CD1c-positive myeloid dendritic cell (primary cell): Measurements from ENCODE around the gene FCRLA.
"Not testable (repeated sequence)": the region's sequence is repeated elsewhere in the genome, so short reads cannot be mapped to it uniquely, and the experiment has no call there.

Experiments
- DNase-seq: peaks from one replicate; pipeline ENCODE4 v3.0.0-alpha.2; 2016; ENCODE audit errors: extremely low spot score

FCRLA gene

DNA sequence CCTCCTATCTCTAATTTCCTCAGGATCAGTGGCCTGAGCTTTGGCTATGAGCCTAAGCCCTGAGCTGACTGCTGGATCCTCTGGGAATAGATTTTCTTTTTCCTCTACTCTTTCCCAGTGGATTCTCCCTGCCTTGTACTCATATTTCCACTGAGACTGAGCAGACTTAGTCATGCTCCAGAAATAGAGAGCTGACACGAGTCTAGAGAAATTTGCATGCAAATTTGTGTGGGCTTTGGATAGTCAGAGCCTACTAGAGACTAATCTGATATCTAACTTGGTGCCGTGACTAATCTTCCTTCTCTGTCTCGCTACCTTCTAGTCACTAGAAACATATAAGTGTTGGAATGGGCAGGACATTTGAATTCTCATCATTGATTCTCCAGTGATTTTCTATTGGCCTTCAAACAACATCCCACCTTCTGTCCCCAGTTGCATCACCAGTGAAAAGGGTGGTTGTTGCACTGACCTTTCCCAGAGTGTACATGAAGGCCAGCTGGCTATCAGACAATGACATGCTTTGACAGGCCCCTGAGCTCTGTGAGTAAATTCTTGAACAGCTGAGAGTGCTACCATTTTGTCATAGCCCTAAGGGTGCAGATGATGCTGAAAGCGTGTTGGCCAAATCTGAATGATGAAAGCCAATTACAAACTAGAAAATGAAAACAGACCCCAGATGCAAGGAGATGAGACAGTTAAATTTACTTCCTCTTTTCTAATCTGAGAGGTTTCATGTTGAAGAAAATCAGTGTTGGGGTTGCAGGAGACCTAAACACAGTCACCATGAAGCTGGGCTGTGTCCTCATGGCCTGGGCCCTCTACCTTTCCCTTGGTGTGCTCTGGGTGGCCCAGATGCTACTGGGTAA lies at the start of gene FCRLA:
Gene FCRLA (plus strand): TSS at position 748 of the 866 bp plus-strand sequence. CDS start 36 bp downstream, at position 784.
- peak; percentile 71 for DNase-seq

GRCh38 chr1:161658524-161658923 lies 48.5 kb upstream of the FCRLA start:
- DNase-seq: not testable (repeated sequence)

DNA sequence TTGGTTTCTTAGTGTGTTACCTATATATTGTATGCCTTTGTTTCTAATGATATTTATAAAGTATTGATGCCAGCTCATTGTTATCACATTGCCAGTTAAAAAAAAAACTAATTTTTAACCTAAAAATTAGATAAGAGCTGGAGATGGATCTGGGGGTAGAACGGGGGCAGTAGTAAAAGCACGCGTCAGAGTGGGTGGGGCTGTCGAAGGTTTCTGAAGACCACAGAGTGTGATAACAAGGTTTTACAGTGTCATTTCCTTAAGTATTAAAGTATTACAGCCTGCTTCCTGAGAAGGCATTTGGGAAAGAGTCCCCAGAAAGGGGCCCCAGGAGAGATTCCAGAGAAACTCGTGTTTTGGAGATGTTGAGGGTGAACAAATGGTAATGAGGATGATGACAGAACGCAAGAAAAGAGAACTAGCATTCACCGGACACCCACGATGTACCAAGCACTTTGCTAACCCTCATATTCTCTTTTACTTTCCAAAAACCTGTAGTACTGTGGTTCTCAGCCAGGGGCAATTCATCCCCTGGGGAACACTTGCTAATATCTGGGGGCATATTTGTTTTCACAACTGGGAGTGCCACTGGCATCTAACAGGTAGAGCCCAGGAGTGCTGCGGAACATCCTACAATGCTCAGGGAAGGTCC lies 45.2 kb upstream of the FCRLA start:
- not testable (repeated sequence) for DNase-seq

- DNase-seq: not testable (repeated sequence)
Observed at GRCh38 chr1:161662684-161663339, 44.2 kb upstream of the FCRLA start, which contains the start of gene FCGR2B. Gene FCGR2B (plus strand): TSS chr1:161663143. CDS start chr1:161663242, 99 bp downstream.

DNA sequence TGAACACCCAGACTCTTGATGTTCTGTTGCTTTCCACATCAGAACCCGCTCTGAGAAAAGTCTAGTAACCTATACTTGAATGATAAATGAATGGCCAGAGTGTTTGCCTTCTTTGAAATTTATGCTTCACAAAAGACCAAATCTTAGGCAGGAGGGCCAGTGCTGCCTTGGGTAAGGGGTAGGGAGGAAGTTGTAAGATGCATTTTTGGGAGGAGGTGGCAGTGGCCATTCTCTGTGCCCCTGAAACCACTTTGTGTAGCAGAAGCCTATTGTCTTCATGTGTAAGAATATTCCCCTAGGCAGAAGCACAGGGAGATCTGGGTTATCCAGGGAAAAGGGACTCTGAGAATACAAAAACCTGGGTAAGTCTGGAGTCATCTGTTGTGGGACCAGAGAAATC lies 43.5 kb upstream of the FCRLA start:
- DNase-seq: not testable (repeated sequence)

GRCh38 chr1:161664689-161665088 lies 42.3 kb upstream of the FCRLA start:
- DNase-seq: not testable (repeated sequence)

GRCh38 chr1:161671045-161672020 lies 35.7 kb upstream of the FCRLA start:
- DNase-seq: not testable (repeated sequence)

DNA sequence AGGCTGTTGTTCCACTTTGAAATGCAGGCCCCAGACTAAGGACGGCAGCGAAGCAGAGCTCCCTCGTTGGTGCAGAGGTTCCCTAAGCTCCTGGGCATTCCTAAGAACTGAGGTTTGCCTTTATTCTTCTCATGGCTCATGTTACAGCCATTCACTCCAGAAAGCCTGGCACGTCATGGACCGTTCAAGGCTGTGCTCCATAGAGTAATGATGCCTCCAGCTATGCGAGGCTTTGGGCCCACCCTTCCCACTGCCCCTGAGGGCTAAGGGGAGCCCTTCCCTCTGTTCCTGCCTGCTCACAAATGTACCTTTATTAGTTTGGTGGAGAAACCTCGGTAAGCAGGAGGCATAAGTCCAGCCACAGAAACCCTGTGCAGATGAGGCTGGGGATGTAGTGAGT lies 33.6 kb upstream of the FCRLA start:
- DNase-seq: not testable (repeated sequence)

DNA sequence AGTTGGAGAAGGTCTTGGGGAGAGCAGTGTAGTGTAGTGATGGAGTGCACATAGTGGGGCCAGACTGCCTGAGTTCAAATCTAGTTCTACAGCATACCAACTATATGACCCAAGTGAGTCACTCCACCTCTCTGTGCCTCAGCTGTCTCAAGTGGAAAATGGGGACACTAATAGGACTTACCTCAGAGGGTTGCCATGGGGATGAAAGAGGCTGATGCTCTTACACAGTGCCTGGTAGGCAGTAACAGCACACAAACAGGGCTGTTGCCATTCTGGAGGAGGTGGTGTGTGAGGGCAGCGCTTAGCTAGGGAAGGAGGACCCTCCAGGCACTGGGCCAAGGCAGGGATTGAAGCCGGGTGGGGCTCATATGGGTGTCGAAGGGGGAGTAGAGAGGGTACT lies 32.6 kb upstream of the FCRLA start:
- DNase-seq: not testable (repeated sequence)

- DNase-seq: not testable (repeated sequence)
Observed at GRCh38 chr1:161674908-161675307, 32.1 kb upstream of the FCRLA start.

DNA sequence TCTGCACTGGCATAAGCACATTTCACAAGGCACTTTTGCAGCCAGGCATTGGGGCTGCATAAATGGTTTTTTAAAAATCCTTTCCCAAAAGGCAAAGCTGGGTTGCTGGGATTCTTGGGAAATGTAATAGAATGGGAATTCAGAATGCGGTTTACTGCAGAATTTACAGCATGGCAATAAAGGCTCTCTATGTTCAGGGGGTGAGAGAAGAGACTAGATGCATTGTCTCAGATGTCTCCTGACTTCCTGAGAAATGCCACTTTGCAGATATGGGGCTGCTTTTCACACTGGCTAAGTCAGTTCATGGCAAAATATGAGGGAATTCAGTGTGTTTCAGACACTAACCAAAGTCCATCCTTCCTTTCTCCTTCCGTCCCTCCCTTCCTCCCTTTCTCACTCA lies 30.6 kb upstream of the FCRLA start:
- DNase-seq: no peak

GRCh38 chr1:161676958-161677689 lies 29.9 kb upstream of the FCRLA start:
- no peak for DNase-seq

- no peak for DNase-seq
Observed at GRCh38 chr1:161678500-161678899, 28.5 kb upstream of the FCRLA start.

DNA sequence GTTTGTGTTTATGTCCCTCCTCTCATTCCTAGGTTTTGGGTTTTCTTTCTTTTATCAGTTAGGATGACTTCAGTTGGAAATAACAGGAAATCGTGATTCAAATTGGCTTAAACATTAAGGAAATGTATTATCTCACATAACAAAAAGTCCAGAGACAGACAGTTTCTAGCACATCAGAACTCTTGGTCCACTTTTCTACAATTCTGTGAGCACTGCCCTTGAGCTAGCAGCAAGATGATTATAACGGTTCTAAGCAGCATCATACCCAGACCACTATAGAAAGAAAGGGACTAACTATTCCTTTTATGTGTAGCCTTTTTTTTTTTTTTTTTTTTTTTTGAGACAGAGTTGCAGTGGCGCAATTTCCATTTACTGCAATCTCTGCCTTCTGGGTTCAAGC lies 25.1 kb upstream of the FCRLA start:
- no peak for DNase-seq

GRCh38 chr1:161688946-161689345 lies 18.1 kb upstream of the FCRLA start:
- no peak for DNase-seq

- no peak for DNase-seq
Observed at GRCh38 chr1:161691846-161692245, 15.2 kb upstream of the FCRLA start.

- not testable (repeated sequence) for DNase-seq
Observed at GRCh38 chr1:161693020-161693712, 13.9 kb upstream of the FCRLA start.

DNA sequence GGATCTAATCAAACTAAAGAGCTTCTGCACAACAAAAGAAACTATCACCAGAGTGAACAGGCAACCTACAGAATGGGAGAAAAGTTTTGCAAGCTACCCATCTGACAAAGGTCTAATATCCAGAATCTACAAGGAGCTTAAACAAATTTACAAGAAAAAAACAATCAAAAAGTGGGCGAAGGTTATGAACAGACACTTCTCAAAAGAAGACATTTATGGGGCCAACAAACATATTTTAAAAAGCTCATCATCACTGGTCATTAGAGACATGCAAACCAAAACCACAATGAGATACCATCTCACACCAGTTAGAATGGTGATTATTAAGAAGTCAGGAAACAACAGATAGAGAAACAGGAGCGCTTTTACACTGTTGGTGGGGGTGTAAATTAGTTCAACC lies 8.7 kb upstream of the FCRLA start:
- DNase-seq: not testable (repeated sequence)

DNA sequence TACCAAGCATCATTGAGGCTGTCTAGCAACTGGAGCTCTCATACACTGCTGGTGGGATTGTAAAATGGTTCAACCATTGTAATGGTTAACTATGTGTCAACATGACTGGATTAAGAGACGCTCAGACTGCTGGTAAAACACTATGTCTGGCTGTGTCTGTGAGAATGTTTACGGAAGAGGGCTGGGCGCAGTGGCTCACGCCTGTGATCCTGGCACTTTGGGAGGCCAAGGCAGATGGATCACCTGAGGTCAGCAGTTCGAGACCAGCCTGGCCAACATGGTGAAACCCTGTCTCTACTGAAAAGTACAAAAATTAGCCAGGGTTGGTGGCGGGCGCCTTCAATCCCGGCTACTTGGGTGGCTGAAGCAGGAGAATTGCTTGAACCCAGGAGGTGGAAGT lies 4.8 kb upstream of the FCRLA start:
- DNase-seq: no peak

- DNase-seq: no peak
Observed at GRCh38 chr1:161705537-161705936, 1.5 kb upstream of the FCRLA start.
